HUES48 (cell line): ENCODE measurements around the gene SDHC.
"Not testable (repeated sequence)": the region's sequence is repeated elsewhere in the genome, so short reads cannot be mapped to it uniquely, and the experiment has no call there.

ENCODE experiments used
- H3K27ac ChIP-seq: one replicate; pipeline ENCODE4 v1.7.0; 2013; ENCODE audit warnings: low read depth, low read length, inconsistent platforms
- H3K27me3 ChIP-seq: 2 replicates; pipeline ENCODE4 v1.6.1; 2013; ENCODE audit warnings: mild to moderate bottlenecking, low read length; ENCODE audit not compliant: control insufficient read depth, insufficient read depth
- H3K36me3 ChIP-seq: 2 replicates; pipeline ENCODE4 v1.6.1; 2013; ENCODE audit warnings: low read length; ENCODE audit not compliant: control insufficient read depth, insufficient read depth
- H3K4me1 ChIP-seq: 2 replicates; pipeline ENCODE4 v1.6.1; 2013; ENCODE audit warnings: mild to moderate bottlenecking, low read length; ENCODE audit not compliant: control insufficient read depth, insufficient read depth
- H3K4me3 ChIP-seq: 2 replicates; pipeline ENCODE4 v1.5.1; 2013; ENCODE audit warnings: mild to moderate bottlenecking, low read depth, low read length
- H3K9ac ChIP-seq: 2 replicates; pipeline ENCODE4 v1.6.1; 2013; ENCODE audit warnings: mild to moderate bottlenecking, low read depth, low read length, moderate library complexity
- H3K9me3 ChIP-seq: 2 replicates; pipeline ENCODE4 v1.6.1; 2013; ENCODE audit warnings: low read length; ENCODE audit not compliant: control insufficient read depth, insufficient read depth

Gene SDHC

GRCh38 chr1:161388639-161389038, 74.5 kb downstream of the SDHC start:
- Histone ChIP-seq H3K27ac (no peak overlapping the region), H3K4me1 (no peaks in the 10 kb centered on the region), H3K4me3 (no peak overlapping the region), H3K36me3 (no peaks in the 10 kb centered on the region), H3K9ac (no peak overlapping the region), H3K9me3 (no peaks in the 10 kb centered on the region), H3K27me3 (no peaks in the 10 kb centered on the region)

GRCh38 chr1:161389158-161389557, 75.0 kb downstream of the SDHC start:
- not testable (repeated sequence) for H3K4me1 ChIP-seq, H3K27ac ChIP-seq, H3K9ac ChIP-seq, H3K9me3 ChIP-seq, H3K27me3 ChIP-seq, H3K36me3 ChIP-seq
- peak overlapping the region; percentile 99 for H3K4me3 ChIP-seq

- H3K36me3 ChIP-seq, result no peaks in the 10 kb centered on the region
- H3K9ac ChIP-seq, result peak overlapping the region; percentile 83
- H3K27ac ChIP-seq, result peak overlapping the region; percentile 72
- no peaks in the 10 kb centered on the region for H3K9me3 ChIP-seq
- H3K4me3 ChIP-seq, result peak overlapping the region; percentile 99
- H3K4me1 ChIP-seq, result no peaks in the 10 kb centered on the region
- no peaks in the 10 kb centered on the region for H3K27me3 ChIP-seq
These were observed 75.7 kb downstream of the SDHC start for GRCh38 chr1:161389691-161390558.

- Histone ChIP-seq H3K36me3 (no peaks in the 10 kb centered on the region), H3K27me3 (no peaks in the 10 kb centered on the region), H3K9me3 (no peaks in the 10 kb centered on the region), H3K4me1 (no peaks in the 10 kb centered on the region), H3K9ac (peak overlapping the region; percentile 21; the same call in 1 of the 2 replicates), H3K4me3 (peak overlapping the region; percentile 92), H3K27ac (peak overlapping the region; percentile 7)
These were observed 76.3 kb downstream of the SDHC start for GRCh38 chr1:161390559-161390858.

GRCh38 chr1:161391136-161391535, 77.0 kb downstream of the SDHC start:
- H3K36me3 ChIP-seq, H3K4me3 ChIP-seq, H3K27ac ChIP-seq, H3K27me3 ChIP-seq, H3K9me3 ChIP-seq, H3K9ac ChIP-seq, H3K4me1 ChIP-seq: not testable (repeated sequence)

GRCh38 chr1:161391611-161392010, 77.4 kb downstream of the SDHC start:
- Histone ChIP-seq H3K4me3 (no peak overlapping the region), H3K27ac (no peak overlapping the region), H3K4me1 (no peaks in the 10 kb centered on the region), H3K9me3 (no peaks in the 10 kb centered on the region), H3K36me3 (no peaks in the 10 kb centered on the region), H3K9ac (no peak overlapping the region), H3K27me3 (no peaks in the 10 kb centered on the region)

- Histone ChIP-seq H3K4me3 (no peak overlapping the region), H3K36me3 (no peaks in the 10 kb centered on the region), H3K9me3 (no peaks in the 10 kb centered on the region), H3K27ac (no peak overlapping the region), H3K4me1 (no peaks in the 10 kb centered on the region), H3K27me3 (no peaks in the 10 kb centered on the region), H3K9ac (no peak overlapping the region)
These were observed 79.0 kb downstream of the SDHC start for GRCh38 chr1:161393151-161393550.

GRCh38 chr1:161397038-161397437, 82.9 kb downstream of the SDHC start:
- not testable (repeated sequence) for H3K27ac ChIP-seq, H3K27me3 ChIP-seq, H3K9me3 ChIP-seq, H3K36me3 ChIP-seq, H3K4me1 ChIP-seq, H3K4me3 ChIP-seq, H3K9ac ChIP-seq

GRCh38 chr1:161398900-161399256, 84.7 kb downstream of the SDHC start:
- no peaks in the 10 kb centered on the region for H3K36me3 ChIP-seq
- H3K4me1 ChIP-seq, result peaks cover 4% of the 10 kb centered on the region
- H3K4me3 ChIP-seq, result peak overlapping the region; percentile 91
- peak overlapping the region; percentile 82 for H3K9ac ChIP-seq
- peak overlapping the region; percentile 99 for H3K27ac ChIP-seq
- H3K9me3 ChIP-seq, result no peaks in the 10 kb centered on the region
- H3K27me3 ChIP-seq, result no peaks in the 10 kb centered on the region

- H3K27ac ChIP-seq, result peak overlapping the region; percentile 99
- no peaks in the 10 kb centered on the region for H3K9me3 ChIP-seq
- no peaks in the 10 kb centered on the region for H3K27me3 ChIP-seq
- peak overlapping the region; percentile 91 for H3K4me3 ChIP-seq
- H3K4me1 ChIP-seq, result peaks cover 4% of the 10 kb centered on the region
- H3K9ac ChIP-seq, result peak overlapping the region; percentile 82
- H3K36me3 ChIP-seq, result no peaks in the 10 kb centered on the region
These were observed 85.2 kb downstream of the SDHC start for GRCh38 chr1:161399257-161399998.

- H3K36me3 ChIP-seq, result no peaks in the 10 kb centered on the region
- no peaks in the 10 kb centered on the region for H3K27me3 ChIP-seq
- H3K9me3 ChIP-seq, result no peaks in the 10 kb centered on the region
- no peak overlapping the region for H3K4me3 ChIP-seq
- peaks cover 4% of the 10 kb centered on the region for H3K4me1 ChIP-seq
- H3K9ac ChIP-seq, result no peak overlapping the region
- H3K27ac ChIP-seq, result no peak overlapping the region
These were observed 88.3 kb downstream of the SDHC start for GRCh38 chr1:161402446-161402845.
